ENCODE measurements around the gene TMEM221. TPM values are rescaled to one million over a fixed set of nuclear protein-coding genes. Genes with fewer than 3 reads are reported as not detected.

TMEM221 gene
- polyA plus RNA-seq, 1 donor from 2014 or later, result not detected

DNA sequence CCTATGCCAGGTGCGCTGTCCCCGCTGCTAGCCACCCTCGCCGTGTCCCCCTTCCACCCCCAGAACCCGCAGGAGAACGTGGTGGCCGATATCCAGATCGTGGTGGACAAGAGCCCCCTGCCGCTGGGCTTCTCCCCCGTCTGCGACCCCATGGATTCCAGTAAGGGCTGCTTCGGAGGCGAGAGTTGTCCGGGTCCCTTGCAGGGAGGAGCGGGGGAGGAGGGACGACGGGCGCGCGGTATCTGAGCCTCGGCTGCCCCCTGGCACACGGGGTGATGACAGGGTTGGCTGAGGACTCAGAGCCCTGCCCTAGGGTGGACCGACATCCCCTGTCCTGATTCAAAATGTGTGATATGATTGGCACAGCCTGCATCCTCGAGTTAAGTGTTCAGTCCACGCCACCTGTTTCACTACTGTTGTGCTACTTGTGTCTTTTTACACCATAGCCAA is 28.0 kb downstream of the TMEM221 start:
- Histone ChIP-seq H3K9me2 (ENCODE audit: insufficient read depth, low read length) (no peaks in the 10 kb centered on the region), H4K20me1 (ENCODE audit: insufficient read depth) (no peaks in the 10 kb centered on the region), H3K9me3 (ENCODE audit: low read length) (no peaks in the 10 kb centered on the region), H3F3A (ENCODE audit: insufficient read depth, low read length, poor library complexity, severe bottlenecking) (peaks cover 3% of the 10 kb centered on the region), H3K27ac (ENCODE audit: low read length) (no peak overlapping the region), H3K79me2 (replicated peaks; ENCODE audit: insufficient read depth, low read length) (no peaks in the 10 kb centered on the region), H2AFZ (ENCODE audit: low read depth, low read length) (peak overlapping the region; percentile 93), H3K27me3 (ENCODE audit: insufficient read depth, low read depth, low read length) (no peaks in the 10 kb centered on the region), H3K36me3 (ENCODE audit: insufficient read depth, low read length) (no peaks in the 10 kb centered on the region), H3K4me3 (ENCODE audit: low read length) (peak overlapping the region; percentile 92), H3K4me2 (ENCODE audit: low read length) (no peak overlapping the region), H3K9ac (ENCODE audit: low read length) (peak overlapping the region; percentile 69)
- TF ChIP-seq EZH2 (IDR thresholded peaks at IDR 0.05; ENCODE audit: borderline replicate concordance, insufficient read depth, low read length, poor library complexity, severe bottlenecking) (no peak), POLR2AphosphoS5 (IDR thresholded peaks at IDR 0.05) (no peak), CTCF (IDR thresholded peaks at IDR 0.05; ENCODE audit: poor library complexity, severe bottlenecking) (no peak), EP300 (conservative IDR thresholded peaks at IDR 0.05; ENCODE audit: poor library complexity, severe bottlenecking) (no peak), MXI1 (conservative IDR thresholded peaks at IDR 0.05; ENCODE audit: poor library complexity, severe bottlenecking) (no peak), SMC3 (conservative IDR thresholded peaks at IDR 0.05; ENCODE audit: poor library complexity) (no peak), REST (IDR thresholded peaks at IDR 0.05; ENCODE audit: borderline replicate concordance) (no peak)

- Histone ChIP-seq H4K20me1 (ENCODE audit: insufficient read depth) (no peaks in the 10 kb centered on the region), H3K4me2 (ENCODE audit: low read length) (peak within 1 kb of the TSS; percentile 27), H3K79me2 (replicated peaks; ENCODE audit: insufficient read depth, low read length) (no peaks in the 10 kb centered on the region), H3K27ac (ENCODE audit: low read length) (peak within 1 kb of the TSS; percentile 78), H3K27me3 (ENCODE audit: insufficient read depth, low read depth, low read length) (no peaks in the 10 kb centered on the region), H2AFZ (ENCODE audit: low read depth, low read length) (peak within 1 kb of the TSS; percentile 93), H3K4me3 (ENCODE audit: low read length) (peak within 1 kb of the TSS; percentile 92), H3F3A (ENCODE audit: insufficient read depth, low read length, poor library complexity, severe bottlenecking) (peaks cover 3% of the 10 kb centered on the region), H3K9ac (ENCODE audit: low read length) (peak within 1 kb of the TSS; percentile 69), H3K9me2 (ENCODE audit: insufficient read depth, low read length) (no peaks in the 10 kb centered on the region), H3K36me3 (ENCODE audit: insufficient read depth, low read length) (no peaks in the 10 kb centered on the region), H3K9me3 (ENCODE audit: low read length) (no peaks in the 10 kb centered on the region)
- TF ChIP-seq EP300 (conservative IDR thresholded peaks at IDR 0.05; ENCODE audit: poor library complexity, severe bottlenecking) (peak; percentile 51), CTCF (IDR thresholded peaks at IDR 0.05; ENCODE audit: poor library complexity, severe bottlenecking) (peak; percentile 29), REST (IDR thresholded peaks at IDR 0.05; ENCODE audit: borderline replicate concordance) (no peak), MXI1 (conservative IDR thresholded peaks at IDR 0.05; ENCODE audit: poor library complexity, severe bottlenecking) (peak; percentile 87), EZH2 (IDR thresholded peaks at IDR 0.05; ENCODE audit: borderline replicate concordance, insufficient read depth, low read length, poor library complexity, severe bottlenecking) (no peak), POLR2AphosphoS5 (IDR thresholded peaks at IDR 0.05) (peak; percentile 54), TAF1 (IDR thresholded peaks at IDR 0.05; ENCODE audit: low read depth) (no peak), SMC3 (conservative IDR thresholded peaks at IDR 0.05; ENCODE audit: poor library complexity) (no peak), RAD21 (conservative IDR thresholded peaks at IDR 0.05) (peak; percentile 17)
Measured at GRCh38 chr19:17419621-17420474, 28.6 kb downstream of the TMEM221 start, which contains the start of gene MVB12A. Gene MVB12A, plus strand, starts transcription at chr19:17420047. Its CDS starts 89 bp downstream, at chr19:17420136.
